Activated CD4-positive, alpha-beta T cell treated with anti-CD3 and anti-CD28 coated beads, Interleukin-2, Interleukin-6, amounts not matched to agents 100 ng/mL and 50 ng/mL, durations not matched to agents 16 hours and 8 hours (primary cell): Measurements from ENCODE around the gene ZNF555.
A peak's percentile ranks its signal among the peaks of the same experiment; 100 is the strongest.
"Not testable (repeated sequence)": the region's sequence is repeated elsewhere in the genome, so short reads cannot be mapped to it uniquely, and the experiment has no call there.

Experiments
- DNase-seq: peaks from one replicate; pipeline ENCODE4 v3.0.0-alpha.2; 2020

ZNF555 gene

DNA sequence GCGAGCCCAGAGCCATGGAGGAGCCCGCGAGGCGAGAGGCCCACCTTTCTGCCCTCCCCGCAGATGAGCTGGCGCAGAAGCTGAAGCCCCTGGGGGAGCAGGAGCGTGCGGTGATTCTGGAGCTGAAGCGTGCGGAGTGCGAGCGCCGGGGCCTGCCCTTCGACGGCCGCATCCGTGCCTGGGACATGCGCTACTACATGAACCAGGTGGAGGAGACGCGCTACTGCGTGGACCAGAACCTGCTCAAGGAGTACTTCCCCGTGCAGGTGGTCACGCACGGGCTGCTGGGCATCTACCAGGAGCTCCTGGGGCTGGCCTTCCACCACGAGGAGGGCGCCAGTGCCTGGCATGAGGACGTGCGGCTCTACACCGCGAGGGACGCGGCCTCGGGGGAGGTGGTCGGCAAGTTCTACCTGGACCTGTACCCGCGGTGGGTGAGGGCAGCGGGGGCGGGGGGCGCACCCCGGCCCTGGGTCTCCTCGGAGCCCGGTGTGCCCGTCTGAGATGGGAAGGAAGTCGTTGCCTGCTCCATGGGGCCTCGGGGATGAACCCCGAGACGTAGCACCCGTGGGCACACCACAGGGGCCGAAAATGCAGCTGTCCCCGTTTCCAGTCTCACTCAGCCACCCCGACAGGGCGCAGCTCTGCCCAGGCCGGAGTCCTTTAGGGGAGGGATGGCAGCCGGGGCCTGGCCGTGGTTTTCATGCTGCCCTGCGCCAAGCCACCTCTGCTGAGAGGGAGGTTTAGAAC, 33.7 kb upstream of the ZNF555 start:
- no peak for DNase-seq

DNA sequence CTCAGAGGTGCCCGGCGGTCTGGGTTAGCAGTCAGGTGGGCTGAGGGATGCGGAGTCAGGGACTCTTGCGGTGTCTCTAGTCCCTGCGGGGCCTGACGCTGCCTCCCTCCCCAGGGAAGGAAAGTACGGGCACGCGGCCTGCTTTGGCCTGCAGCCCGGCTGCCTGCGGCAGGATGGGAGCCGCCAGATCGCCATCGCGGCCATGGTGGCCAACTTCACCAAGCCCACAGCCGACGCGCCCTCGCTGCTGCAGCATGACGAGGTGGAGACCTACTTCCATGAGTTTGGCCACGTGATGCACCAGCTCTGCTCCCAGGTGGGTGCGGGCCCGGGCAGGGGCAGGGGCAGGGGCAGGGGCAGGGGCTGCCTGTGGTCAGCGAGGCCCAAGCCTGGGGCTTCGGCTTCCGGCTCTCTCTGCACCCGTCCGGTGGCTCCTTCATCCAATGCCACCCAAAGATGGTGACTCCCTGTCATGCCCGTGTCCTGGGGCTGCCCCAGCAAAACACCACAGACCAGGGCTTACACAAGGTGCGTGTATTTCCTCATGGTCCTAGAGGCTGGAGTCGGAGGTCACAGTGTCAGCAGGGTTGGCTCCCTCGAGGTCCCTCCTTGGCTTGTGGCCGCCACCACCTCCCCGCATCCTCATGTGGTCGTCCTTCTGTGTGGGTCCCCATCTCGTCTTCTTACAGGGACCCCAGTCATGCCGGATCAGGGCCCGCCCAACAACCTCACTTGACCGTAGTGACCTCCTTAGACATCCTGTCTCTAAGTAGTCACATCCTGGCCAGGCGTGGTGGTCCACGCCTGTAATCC, 32.9 kb upstream of the ZNF555 start:
- no peak for DNase-seq

DNA sequence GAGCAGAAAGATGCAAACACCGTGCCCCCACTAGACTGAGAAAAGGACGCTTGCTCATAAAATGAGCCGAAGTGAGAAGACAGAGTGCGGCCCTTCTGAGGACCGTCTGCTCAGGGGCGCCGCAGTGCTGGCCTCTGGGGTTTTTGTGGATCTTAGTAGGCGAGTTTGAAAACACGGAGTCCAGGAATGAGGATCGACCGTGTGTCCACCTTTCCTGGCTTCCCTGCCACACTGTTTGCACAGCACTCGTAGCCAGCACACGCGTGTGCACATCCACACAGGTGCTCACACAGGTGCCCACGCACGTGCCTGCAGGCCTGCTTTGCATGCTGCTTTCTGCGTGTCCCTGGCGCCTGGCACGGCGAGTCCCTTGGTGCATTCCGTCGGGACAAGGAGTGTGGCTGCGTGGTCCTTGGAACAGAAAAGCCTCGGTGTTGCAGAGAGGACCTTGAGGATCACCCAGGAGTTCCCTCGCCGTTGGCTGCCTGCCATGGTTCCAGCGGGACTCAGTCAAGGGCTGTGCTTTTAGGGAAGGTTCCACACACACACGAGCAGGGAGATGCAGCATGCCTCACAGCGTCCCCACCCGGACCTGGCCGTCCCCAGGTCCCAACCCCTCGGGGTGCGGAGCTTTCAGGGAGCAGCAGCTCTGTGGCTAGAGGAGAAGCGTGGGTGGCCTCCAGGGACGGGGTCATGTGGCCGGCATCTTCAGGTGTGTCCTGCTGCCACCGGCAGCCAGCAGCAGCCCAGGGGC, 31.7 kb upstream of the ZNF555 start:
- no peak for DNase-seq

DNA sequence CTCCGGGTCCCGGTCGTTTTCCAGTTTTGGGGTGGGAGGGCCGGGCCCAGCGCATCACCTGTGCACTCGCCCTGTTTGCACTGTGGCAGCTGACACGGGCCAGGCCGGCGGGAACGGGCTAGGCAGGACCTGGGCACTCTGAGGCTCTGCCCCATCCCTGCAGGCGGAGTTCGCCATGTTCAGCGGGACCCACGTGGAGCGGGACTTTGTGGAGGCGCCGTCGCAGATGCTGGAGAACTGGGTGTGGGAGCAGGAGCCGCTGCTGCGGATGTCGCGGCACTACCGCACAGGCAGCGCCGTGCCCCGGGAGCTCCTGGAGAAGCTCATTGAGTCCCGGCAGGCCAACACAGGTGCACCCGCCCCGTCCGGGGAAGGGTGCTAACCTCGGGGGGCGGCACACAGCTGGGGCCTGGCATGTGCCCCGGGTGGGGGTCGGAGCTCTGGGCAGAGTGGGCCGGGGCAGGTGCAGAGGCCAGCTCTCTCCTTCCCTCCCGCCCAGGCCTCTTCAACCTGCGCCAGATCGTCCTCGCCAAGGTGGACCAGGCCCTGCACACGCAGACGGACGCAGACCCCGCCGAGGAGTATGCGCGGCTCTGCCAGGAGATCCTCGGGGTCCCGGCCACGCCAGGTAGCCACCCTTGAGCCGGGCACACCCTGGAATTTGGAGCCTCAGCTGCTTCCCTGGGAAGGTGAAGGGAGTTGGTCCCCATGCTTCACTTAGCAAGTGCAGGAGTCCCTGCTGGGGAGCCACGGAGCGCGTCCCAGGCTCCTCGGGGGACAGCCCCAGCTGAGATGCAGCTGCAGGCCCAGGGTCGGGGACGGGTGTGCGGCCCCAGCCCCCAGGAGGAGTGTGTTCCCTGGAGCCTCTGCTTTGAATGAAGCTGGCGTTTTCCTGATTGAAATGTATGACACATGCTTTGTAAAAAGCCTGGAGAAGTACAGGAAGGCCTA, 30.9 kb upstream of the ZNF555 start:
- DNase-seq, result no peak

DNA sequence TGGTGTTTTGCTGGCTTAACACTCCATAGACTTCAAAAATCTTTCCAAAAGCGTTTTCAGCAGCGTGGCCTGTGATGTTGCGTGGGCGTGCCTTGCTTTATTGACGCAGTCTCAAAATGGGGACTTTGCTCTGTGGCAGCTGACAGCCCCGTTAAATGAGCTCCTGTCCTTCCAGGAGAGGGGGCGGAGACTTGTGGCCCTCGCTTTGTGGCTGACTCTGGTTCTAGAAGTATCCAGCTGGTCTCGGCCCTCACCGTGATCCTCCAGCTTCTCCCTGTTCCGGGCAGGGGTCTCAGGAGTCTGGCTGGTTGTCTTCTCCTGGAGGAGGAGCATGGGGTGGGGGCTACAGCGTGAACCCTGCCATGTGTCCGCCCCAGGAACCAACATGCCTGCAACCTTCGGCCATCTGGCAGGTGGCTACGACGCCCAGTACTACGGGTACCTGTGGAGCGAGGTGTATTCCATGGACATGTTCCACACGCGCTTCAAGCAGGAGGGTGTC, 30.0 kb upstream of the ZNF555 start:
- no peak for DNase-seq

DNA sequence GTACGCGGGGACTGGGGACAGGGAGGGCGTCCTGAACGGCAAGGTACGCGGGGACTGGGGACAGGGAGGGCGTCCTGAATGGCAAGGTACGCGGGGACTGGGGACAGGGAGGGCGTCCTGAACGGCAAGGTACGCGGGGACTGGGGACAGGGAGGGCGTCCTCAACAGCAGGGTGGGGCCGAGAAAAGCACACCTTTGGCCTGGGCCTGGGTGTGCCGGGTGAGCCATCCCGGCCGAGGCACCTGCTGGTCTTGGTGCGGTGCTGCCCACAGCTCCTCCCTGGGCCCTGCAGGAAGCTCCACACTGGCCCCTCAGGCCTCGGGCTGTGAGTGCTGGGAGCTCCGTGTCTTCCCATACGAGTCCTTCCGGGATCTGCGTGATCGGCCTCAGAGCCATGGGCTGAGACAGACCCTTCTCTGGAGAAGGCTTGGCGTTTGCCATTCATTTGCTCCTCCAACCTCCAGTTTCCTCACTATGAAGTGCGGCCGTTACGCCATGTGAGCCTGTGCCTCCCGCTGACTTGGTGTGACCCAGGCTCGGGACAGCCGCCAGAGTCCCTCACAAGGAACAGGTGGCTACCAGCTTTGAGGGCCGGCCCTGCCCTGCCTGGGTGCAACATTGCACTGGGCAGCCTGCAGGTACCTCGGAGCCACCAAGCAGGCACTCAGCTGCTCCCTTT, 29.4 kb upstream of the ZNF555 start:
- no peak for DNase-seq

DNA sequence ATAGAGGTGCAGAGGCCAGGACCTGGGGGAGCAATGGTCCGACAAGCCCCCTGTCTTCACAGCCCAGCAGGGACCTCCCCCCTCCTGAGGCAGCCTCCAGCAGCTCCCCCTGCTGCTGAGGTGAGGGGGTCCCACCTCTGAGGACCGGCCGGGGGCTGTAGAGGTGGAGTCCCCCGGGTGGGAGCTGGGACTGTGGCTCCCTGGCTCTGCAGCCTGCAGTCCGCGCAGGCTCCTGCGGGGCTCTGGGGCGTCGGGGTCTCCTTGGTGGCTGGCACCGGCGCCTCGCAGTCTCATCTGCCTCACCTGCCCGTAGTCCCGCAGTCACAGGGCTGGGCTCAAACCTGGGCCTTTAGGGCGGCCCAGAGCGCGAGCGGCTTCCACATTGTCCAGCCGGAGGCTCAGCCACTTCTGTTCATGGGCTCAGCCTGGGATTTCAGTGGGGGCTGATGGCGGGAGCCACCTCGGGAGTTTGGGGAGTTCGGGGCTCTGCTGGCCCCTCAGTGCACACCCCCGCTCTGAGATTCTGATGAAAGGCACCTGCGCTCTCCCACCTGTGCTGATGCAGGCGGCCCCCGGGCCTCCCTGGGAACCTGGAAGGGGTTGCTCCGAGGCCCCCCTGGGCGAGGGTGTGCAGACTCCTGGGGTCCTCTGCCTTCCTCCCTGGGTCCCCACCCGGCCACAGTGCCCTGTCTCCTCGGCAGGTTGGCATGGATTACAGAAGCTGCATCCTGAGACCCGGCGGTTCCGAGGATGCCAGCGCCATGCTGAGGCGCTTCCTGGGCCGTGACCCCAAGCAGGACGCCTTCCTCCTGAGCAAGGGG, 28.7 kb upstream of the ZNF555 start:
- DNase-seq, result no peak

DNA sequence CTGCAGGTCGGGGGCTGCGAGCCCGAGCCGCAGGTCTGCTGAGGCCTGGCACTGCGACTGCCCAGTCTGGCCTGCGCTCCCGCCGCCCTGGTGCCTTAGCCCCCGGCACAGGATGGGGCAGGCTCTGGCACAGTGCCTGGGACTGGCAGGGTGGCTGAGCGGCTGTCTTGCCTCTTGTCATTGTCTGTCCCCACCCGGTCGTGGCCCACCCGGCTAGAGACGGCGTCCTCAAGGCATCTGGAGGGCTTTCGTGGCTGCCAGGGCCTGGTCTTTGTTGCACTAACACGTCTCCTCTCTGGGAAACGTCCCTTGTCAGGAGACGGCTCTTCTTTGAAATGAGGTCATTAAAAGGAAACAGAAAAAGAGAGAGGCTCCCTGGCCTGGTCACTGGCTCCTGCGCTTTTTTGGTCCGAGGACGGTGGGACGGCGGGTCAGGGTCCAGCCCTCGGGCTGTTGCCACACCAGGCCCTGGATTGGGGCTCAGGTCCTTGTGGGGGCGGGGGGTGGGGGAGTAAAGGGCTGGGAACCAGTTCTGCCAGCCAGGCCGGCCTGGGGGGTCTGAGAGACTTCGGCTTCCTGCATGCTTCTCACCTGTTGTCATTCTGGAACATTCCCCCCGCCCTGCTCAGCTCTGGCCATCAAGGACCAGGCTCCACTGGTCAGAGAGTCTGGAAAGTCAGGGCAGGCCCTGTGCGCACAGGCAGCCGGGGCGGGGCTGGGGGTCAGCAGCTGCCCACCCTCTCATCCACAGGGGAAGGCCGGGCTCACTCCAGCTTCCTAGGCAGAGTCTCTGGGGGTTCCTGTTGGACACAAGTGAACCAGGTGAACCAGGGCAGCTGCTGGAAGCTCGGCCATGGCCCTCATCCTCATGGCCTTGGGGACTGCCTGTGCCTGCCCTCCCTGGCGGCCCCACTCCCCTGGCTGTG, 27.8 kb upstream of the ZNF555 start:
- DNase-seq, result no peak

DNA sequence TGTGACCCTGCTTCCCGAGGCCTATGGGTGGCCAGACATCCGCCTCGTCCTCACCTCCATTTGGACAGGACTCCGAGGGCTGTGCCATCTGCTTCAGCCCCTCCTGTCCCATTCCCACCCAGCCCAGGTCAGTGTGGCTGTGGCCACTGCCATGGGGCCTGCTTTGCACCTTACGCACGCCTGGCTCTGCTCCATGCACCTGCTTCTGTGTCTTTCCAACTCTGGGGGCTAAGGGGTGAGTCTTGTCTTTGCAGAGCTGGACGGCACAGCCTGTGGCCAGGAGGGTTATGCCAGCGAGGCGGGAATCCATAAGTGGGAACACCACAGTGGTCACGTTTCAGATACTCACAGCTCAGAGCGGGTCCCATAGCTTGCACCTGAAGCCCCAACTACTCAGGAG, 26.8 kb upstream of the ZNF555 start:
- no peak for DNase-seq

DNA sequence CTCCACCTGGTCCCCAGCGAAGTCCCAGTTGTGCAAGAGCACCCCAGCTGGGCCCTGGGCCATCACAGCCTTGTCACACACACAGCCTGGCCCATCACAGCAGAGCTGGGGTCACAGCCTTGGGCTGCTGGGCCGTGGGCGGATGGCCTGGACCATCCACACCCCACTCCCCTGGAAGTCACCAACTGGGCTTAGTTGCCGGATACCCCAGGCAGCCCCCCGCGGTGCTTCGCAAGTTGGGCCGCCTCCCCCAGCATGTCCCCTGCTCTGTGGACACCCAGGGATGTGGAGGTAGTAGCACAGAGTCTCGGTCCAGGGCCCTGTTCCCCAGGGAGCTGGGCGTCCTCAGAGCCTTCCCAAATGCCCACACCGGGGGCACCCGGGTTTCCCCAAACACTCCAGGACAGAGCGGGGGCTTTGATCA, 26.1 kb upstream of the ZNF555 start:
- DNase-seq, result no peak

DNA sequence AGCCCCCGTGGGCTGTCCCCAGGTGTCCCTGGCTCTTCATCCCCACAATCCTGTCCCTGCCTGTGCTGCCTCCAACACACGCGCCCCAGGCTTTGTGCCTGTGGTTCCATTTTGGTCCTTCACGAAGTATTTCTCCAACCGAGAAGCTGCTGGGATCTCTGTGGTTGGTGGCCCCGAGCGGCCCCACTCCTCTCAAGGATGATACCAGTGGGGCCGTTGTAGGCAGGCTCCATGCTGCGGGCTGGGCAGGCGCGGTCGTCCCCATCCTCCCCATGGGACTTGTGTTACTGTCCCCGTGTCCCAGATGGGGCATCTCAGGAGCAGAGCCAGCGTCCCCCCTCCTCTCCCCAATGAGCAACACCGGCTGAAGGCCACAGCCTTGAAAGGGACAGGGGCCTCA, 25.4 kb upstream of the ZNF555 start:
- DNase-seq, result no peak

DNA sequence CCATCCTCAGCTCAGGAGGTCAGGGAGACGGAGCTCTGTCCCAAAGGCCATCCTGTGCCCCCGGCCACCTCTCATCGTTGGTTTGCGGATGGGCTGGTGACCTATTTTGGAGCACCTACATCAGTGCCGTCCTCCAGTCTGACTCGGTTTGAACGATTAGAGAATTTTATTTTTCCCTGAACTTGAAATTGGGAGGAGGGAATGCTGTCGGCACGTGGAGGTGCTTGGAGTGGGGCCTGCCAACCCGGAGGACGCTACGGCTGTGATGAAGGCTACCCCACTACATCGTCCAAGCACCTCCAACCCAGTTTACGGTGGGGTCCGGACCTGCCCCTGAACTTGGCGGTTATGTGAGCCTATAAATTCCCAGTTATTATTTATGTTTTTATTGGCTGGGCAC, 24.6 kb upstream of the ZNF555 start:
- no peak for DNase-seq

DNA sequence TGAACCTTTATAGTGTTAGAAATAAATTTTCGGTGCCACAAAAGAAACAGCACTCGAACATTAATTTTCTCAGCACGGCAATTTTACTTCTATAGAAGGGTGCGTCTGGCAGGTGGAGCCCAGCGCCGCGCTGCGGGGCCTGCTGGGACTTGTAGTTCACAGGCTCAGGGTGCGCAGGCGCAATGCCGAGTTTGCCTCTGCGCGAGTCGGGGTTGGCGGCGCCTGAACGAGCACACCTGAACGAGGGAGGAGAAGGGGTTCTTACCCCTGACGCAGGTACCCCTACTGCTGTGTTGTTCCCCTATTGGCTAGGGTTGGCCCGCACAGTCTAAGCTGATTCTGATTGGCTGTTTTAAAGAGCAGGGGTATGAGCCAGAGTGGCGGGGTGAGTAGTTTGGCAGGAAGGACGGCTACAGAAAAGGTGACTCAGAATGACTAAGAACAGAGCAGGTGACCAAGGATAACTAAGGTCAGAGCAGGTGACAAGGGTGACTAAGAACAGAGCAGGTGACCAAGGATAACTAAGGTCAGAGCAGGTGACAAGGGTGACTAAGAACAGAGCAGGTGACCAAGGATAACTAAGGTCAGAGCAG, 23.9 kb upstream of the ZNF555 start:
- DNase-seq, result not testable (repeated sequence)

DNA sequence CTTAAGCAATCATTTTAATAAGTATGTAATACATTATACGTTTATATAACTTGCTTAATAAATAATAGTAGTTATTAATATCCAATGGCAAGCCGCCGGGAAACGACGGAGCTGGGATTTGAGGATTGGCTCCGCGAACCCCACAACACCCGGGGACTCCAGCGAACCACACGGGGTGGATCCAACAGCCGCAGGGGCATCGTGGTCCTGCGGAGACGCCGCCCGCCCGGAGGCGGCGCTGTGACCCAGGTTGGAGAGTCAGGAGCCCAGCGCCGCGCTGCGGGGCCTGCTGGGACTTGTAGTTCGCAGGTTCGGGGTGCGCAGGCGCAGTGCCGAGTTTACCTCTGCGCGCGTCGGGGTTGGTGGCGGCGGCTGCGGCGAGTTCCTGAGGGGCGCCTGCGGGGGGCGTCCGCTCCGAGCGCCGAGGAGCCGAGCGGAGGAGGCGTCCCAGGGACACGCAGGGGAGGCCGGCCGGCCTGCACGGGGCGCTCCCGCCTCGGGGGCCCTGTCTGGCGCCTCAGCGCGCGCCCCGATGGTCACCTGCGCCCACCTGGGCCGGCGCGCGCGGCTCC, 21.6 kb upstream of the ZNF555 start, which contains the start of gene ZNF554:
TSS of gene ZNF554 (plus strand) at position 329 of the 572 bp plus-strand sequence. CDS start at position 533, 204 bp downstream.
- DNase-seq, result peak; percentile 98

DNA sequence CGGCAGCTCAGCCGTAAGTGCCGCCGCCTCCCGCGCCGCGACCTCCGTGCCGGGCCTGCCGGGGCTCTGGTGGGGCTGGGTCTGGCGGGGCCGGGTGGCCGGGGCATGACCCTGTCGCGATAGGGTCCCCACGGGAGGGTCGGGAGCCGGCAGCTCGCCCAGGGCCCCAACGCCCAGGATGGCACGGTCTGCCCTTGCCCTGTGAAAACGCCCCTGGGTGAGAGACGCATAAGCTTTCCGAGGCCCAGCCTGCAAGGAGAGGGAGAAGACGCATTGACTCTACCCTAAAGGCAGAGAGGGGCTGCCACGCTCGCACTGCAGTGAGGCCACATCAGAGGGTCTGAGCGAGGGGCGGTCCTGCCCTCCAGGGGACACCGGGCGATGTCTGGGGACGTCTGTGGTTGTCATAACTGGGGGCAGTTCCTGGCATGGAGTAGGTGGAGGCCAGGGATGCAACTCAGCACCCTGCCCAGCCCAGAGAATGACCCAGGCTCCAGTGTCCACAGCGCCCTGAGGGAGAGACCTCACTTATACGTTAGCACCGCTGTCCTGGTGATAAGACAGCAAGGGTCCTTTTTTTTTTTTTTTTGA, 21.1 kb upstream of the ZNF555 start:
- no peak for DNase-seq

DNA sequence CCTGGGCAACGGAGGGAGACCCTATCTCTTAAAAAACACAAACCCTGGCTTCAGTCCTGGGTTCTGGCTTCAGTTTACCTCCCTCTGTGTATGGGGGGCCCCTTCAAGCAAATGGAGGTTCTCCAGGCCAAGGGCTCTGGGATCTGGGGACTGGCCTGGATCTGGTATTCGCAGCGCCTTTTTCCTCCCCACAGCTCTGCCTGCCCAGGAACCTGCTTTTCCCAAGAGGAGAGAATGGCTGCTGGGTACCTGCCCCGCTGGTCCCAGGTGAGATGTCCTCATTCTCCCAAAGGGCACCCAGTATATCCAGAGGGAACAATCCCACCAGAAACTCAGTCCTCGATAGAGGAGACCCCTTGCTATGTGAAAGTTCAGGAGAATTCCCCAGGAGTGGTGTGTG, 18.4 kb upstream of the ZNF555 start:
- no peak for DNase-seq

DNA sequence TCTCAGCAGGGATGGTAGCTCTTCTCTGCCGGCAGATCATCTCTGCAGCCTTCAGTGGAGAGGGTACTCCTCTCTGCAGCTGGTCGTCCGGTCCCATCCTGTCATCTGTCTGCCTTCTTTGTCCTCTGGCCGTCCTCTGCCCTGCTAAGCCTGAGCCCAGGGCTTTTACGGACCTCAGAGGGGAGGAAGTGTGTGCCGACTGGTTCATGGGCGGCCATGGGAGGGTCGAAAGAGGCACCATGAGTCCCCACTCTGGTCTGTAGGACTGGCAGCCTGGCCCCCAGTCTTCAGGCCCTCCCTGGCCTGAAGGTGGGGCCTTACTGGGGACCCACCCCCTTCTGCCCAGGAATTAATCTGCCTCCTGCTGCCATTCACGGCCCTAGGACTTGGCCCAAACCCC, 17.6 kb upstream of the ZNF555 start:
- DNase-seq, result no peak

DNA sequence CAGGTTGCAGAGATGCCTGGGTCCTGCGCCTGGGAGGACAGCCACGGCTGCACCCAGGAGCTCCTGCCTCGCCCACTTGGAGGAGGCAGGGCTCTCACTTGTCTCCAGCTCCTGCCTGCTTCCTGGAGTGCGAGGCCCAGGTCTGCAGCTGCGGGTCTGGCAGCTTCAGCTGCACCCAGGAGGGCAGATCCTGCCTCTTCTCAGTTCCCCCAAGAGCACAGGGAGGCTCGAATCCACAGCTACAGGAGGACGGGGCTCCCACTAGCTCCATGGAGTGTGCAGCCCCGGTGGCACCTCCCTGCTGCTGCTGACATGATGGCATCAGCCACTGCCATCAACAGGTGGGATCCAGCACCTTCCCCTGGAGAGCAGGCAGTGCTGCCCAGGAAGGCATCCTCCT, 17.1 kb upstream of the ZNF555 start:
- DNase-seq, result no peak
